Ishikawa (cell line): ENCODE results near the gene PRRX2.

Source experiments
- CEBPB ChIP-seq: IDR thresholded peaks from 2 replicates; pipeline ENCODE4 v1.6.1; 2012
- CREB1 ChIP-seq: IDR thresholded peaks from 2 replicates; pipeline ENCODE4 v1.6.1; 2012; ENCODE audit warnings: low read depth
- EGR1 ChIP-seq: IDR thresholded peaks from 2 replicates; pipeline ENCODE4 v1.6.1; 2012
- EP300 ChIP-seq: IDR thresholded peaks from 2 replicates; pipeline ENCODE4 v1.6.1; 2012; ENCODE audit warnings: borderline replicate concordance
- FOXM1 ChIP-seq: IDR thresholded peaks from 2 replicates; pipeline ENCODE4 v1.6.1; 2012; ENCODE audit warnings: low read depth, borderline replicate concordance
- MAX ChIP-seq: IDR thresholded peaks from 2 replicates; pipeline ENCODE4 v1.6.1; 2012
- NFIC ChIP-seq: IDR thresholded peaks from 2 replicates; pipeline ENCODE4 v1.6.1; 2012
- RAD21 ChIP-seq: IDR thresholded peaks from 2 replicates; pipeline ENCODE4 v1.6.1; 2012; ENCODE audit warnings: low read depth
- REST ChIP-seq: IDR thresholded peaks from 2 replicates; pipeline ENCODE4 v1.6.1; 2012; ENCODE audit warnings: low read depth, mild to moderate bottlenecking
- TAF1 ChIP-seq: IDR thresholded peaks from 2 replicates; pipeline ENCODE4 v1.6.1; 2012; ENCODE audit warnings: low read depth, mild to moderate bottlenecking
- TCF12 ChIP-seq: IDR thresholded peaks from 2 replicates; pipeline ENCODE4 v1.6.1; 2012; ENCODE audit warnings: low read depth
- TEAD4 ChIP-seq: IDR thresholded peaks from 2 replicates; pipeline ENCODE4 v1.6.1; 2012
- USF1 ChIP-seq: IDR thresholded peaks from 2 replicates; pipeline ENCODE4 v1.6.1; 2012
- YY1 ChIP-seq: IDR thresholded peaks from 2 replicates; pipeline ENCODE4 v1.6.1; 2012; ENCODE audit warnings: low read depth
- ZBTB7A ChIP-seq: IDR thresholded peaks from 2 replicates; pipeline ENCODE4 v1.6.1; 2012; ENCODE audit warnings: low read depth

PRRX2 gene

GRCh38 chr9:129751841-129752801 lies 86.7 kb downstream of the PRRX2 start:
- TF ChIP-seq REST (no peak), TEAD4 (no peak), NFIC (peak; percentile 61; the same call in 1 of the 2 replicates), ZBTB7A (peak; percentile 34; the same call in 1 of the 2 replicates)

- TF ChIP-seq MAX (0 out of 2 replicates have a peak, but pooled peaks have one; percentile 46), NFIC (no peak)
These were observed 87.7 kb downstream of the PRRX2 start, which contains the start of gene PTGES for GRCh38 chr9:129752900-129753729. Gene PTGES (minus strand): TSS chr9:129753042. CDS start chr9:129753012, 30 bp downstream.

- TF ChIP-seq TEAD4: no peak
- TF ChIP-seq RAD21: no peak
- no peak for TF ChIP-seq CREB1
- TF ChIP-seq EGR1: no peak
- TF ChIP-seq NFIC: no peak
- TF ChIP-seq REST: no peak
- TF ChIP-seq YY1: no peak
These were observed 89.7 kb downstream of the PRRX2 start for GRCh38 chr9:129755151-129755550.

GRCh38 chr9:129756191-129756590 lies 90.7 kb downstream of the PRRX2 start:
- TF ChIP-seq USF1 (no peak), MAX (no peak), REST (no peak), TCF12 (no peak), YY1 (no peak), FOXM1 (no peak), NFIC (no peak), EP300 (no peak), ZBTB7A (no peak)

GRCh38 chr9:129757045-129757444 lies 91.6 kb downstream of the PRRX2 start:
- no peak for TF ChIP-seq TAF1
- no peak for TF ChIP-seq CEBPB
- no peak for TF ChIP-seq MAX
- TF ChIP-seq CREB1: no peak
- no peak for TF ChIP-seq REST
- no peak for TF ChIP-seq YY1
- no peak for TF ChIP-seq RAD21
- no peak for TF ChIP-seq NFIC
- no peak for TF ChIP-seq TCF12
- no peak for TF ChIP-seq ZBTB7A
- no peak for TF ChIP-seq USF1
- TF ChIP-seq EP300: no peak
- TF ChIP-seq FOXM1: no peak
- no peak for TF ChIP-seq EGR1
- TF ChIP-seq TEAD4: no peak
